ENCODE measurements around the gene MGMT. TPM values are rescaled to one million over a fixed set of nuclear protein-coding genes. Genes with fewer than 3 reads are reported as not detected.

MGMT gene
- total and polyA plus RNA-seq, 4 donors: 28.2 to 79.1 (median 46.0) TPM

DNA sequence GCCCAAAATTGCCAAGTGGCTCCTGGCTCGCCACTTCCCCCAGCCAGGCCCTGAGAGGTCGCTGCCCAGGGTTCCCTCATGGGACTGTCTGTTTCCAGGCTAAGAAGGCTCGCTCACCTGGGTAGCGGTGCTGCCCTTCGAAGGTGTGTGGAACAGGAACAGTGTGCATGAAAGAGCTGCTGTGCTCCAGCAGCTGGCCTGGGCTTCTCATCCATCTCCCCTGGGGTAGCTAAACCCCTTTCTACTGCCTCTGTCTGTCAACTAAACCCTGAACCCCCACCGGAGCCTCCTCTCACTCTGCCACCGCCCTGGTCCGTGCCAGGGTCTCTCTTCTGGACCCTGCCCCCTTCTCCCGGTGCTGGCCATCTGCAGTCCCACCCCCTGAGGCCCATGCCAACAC, 344.2 kb downstream of the MGMT start:
- WGBS: 89% methylated on average over 9 of the region's 9 CpGs
- H3K27me3 ChIP-seq (ENCODE audit: control insufficient read depth in 4 of 4, insufficient read depth in 4 of 4, low read length in 3 of 4): no peaks in the 10 kb centered on the region

DNA sequence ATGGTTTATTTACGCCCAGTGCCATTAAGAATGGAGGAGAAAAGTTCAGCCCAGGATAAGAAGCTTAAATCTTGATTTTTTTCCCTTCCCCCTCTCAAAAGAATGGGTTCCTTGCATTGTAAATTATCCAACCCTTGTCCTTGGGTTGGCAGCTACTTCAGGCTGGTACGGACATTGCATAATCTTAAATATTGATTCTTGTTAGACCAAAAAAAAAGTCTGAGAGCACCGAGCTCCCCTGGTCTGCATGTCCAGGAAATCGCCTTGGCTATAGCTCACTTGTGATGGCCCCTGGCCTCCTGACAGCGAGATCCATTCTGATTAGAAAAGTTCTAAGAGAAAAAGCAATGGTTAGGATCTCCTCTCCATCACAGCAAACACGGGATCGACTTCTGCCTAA, 345.4 kb downstream of the MGMT start:
- Histone ChIP-seq H3K4me1 (ENCODE audit: control insufficient read depth in 4 of 4, insufficient read depth in 4 of 4, low read length in 3 of 4) (peaks cover 0 to 5% (median 2%) of the 10 kb centered on the region in 4 donors), H3K9me3 (ENCODE audit: control insufficient read depth in 4 of 4, low read length in 3 of 4) (no peaks in the 10 kb centered on the region), H3K36me3 (ENCODE audit: control insufficient read depth in 4 of 4, insufficient read depth in 3 of 4, low read depth in 1 of 4, low read length in 3 of 4) (no peaks in the 10 kb centered on the region), H3K27me3 (ENCODE audit: control insufficient read depth in 4 of 4, insufficient read depth in 4 of 4, low read length in 3 of 4) (no peaks in the 10 kb centered on the region), H3K27ac (ENCODE audit: low read depth in 1 of 2, low read length in 2 of 2) (no peak overlapping the region), H3K4me3 (ENCODE audit: low read depth in 1 of 3, low read length in 3 of 3) (no peak overlapping the region), H3K9ac (ENCODE audit: low read depth in 1 of 2, low read length in 2 of 2) (no peak overlapping the region)
- TF ChIP-seq EGR1 (IDR thresholded peaks at IDR 0.05; ENCODE audit: low read depth in 2 of 2) (no peak), NR2F2 (IDR thresholded peaks at IDR 0.05) (no peak), JUND (IDR thresholded peaks at IDR 0.05) (no peak), HNF4A (conservative IDR thresholded peaks at IDR 0.05) (peak in 1 of 2 donors; percentile 16), HNF4G (IDR thresholded peaks at IDR 0.05) (no peak), TAF1 (conservative IDR thresholded peaks at IDR 0.05) (no peak), RAD21 (IDR thresholded peaks at IDR 0.05) (peak in 1 of 2 donors; percentile 14)
- TF ChIP-seq, protein P1, sequence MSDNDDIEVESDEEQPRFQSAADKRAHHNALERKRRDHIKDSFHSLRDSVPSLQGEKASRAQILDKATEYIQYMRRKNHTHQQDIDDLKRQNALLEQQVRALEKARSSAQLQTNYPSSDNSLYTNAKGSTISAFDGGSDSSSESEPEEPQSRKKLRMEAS (IDR thresholded peaks at IDR 0.05): no peak
- DNase-seq (ENCODE audit: low spot score): no peak
- WGBS: 57% methylated on average over 7 of the region's 7 CpGs

More for the DNA sequence above, 344.2 kb downstream of the MGMT start:
- H3K27ac ChIP-seq (ENCODE audit: low read depth in 1 of 2, low read length in 2 of 2): no peak overlapping the region
- no peak for DNase-seq (ENCODE audit: low spot score)
- H3K9me3 ChIP-seq (ENCODE audit: control insufficient read depth in 4 of 4, low read length in 3 of 4): peaks cover 0 to 2% (median 0%) of the 10 kb centered on the region in 4 donors
- peaks cover 0 to 5% (median 2%) of the 10 kb centered on the region in 4 donors for H3K4me1 ChIP-seq (ENCODE audit: control insufficient read depth in 4 of 4, insufficient read depth in 4 of 4, low read length in 3 of 4)
- H3K36me3 ChIP-seq (ENCODE audit: control insufficient read depth in 4 of 4, insufficient read depth in 3 of 4, low read depth in 1 of 4, low read length in 3 of 4): no peaks in the 10 kb centered on the region
- H3K4me3 ChIP-seq (ENCODE audit: low read depth in 1 of 3, low read length in 3 of 3): no peak overlapping the region
- TF ChIP-seq, protein P2, sequence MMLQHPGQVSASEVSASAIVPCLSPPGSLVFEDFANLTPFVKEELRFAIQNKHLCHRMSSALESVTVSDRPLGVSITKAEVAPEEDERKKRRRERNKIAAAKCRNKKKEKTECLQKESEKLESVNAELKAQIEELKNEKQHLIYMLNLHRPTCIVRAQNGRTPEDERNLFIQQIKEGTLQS (IDR thresholded peaks at IDR 0.05): no peak
- TF ChIP-seq, protein P3, sequence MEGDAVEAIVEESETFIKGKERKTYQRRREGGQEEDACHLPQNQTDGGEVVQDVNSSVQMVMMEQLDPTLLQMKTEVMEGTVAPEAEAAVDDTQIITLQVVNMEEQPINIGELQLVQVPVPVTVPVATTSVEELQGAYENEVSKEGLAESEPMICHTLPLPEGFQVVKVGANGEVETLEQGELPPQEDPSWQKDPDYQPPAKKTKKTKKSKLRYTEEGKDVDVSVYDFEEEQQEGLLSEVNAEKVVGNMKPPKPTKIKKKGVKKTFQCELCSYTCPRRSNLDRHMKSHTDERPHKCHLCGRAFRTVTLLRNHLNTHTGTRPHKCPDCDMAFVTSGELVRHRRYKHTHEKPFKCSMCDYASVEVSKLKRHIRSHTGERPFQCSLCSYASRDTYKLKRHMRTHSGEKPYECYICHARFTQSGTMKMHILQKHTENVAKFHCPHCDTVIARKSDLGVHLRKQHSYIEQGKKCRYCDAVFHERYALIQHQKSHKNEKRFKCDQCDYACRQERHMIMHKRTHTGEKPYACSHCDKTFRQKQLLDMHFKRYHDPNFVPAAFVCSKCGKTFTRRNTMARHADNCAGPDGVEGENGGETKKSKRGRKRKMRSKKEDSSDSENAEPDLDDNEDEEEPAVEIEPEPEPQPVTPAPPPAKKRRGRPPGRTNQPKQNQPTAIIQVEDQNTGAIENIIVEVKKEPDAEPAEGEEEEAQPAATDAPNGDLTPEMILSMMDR (IDR thresholded peaks at IDR 0.05; ENCODE audit: low read depth, low read length, missing input control): no peak
- TF ChIP-seq RAD21 (IDR thresholded peaks at IDR 0.05) (no peak), FOXA2 (IDR thresholded peaks at IDR 0.05) (no peak), RXRA (IDR thresholded peaks at IDR 0.05) (no peak), HNF4A (conservative IDR thresholded peaks at IDR 0.05) (no peak), EGR1 (IDR thresholded peaks at IDR 0.05; ENCODE audit: low read depth in 2 of 2) (no peak)
- TF ChIP-seq, protein P1 (IDR thresholded peaks at IDR 0.05): no peak
- TF ChIP-seq, protein P4, sequence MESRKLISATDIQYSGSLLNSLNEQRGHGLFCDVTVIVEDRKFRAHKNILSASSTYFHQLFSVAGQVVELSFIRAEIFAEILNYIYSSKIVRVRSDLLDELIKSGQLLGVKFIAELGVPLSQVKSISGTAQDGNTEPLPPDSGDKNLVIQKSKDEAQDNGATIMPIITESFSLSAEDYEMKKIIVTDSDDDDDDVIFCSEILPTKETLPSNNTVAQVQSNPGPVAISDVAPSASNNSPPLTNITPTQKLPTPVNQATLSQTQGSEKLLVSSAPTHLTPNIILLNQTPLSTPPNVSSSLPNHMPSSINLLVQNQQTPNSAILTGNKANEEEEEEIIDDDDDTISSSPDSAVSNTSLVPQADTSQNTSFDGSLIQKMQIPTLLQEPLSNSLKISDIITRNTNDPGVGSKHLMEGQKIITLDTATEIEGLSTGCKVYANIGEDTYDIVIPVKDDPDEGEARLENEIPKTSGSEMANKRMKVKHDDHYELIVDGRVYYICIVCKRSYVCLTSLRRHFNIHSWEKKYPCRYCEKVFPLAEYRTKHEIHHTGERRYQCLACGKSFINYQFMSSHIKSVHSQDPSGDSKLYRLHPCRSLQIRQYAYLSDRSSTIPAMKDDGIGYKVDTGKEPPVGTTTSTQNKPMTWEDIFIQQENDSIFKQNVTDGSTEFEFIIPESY (IDR thresholded peaks at IDR 0.05): no peak
- H3K9ac ChIP-seq (ENCODE audit: low read depth in 1 of 2, low read length in 2 of 2): no peak overlapping the region

Measured in liver (tissue), 9 donors.